Measurements from ENCODE around the gene NRIP1. TPM values are rescaled to one million over a fixed set of nuclear protein-coding genes. Genes with fewer than 3 reads are reported as not detected.

The NRIP1 gene
- total RNA-seq, 1 donor from 2014 or later: 11.6 TPM

GRCh38 chr21:15009837-15010363 is 54.9 kb downstream of the NRIP1 start:
- intact Hi-C loops (cut with micrococcal nuclease): no loop called here

- intact Hi-C loops (cut with micrococcal nuclease): no loop called here
These were observed 57.0 kb downstream of the NRIP1 start for GRCh38 chr21:15007716-15008296.

GRCh38 chr21:15006594-15007230 is 58.1 kb downstream of the NRIP1 start:
- intact Hi-C loops (cut with micrococcal nuclease): no loop called here

GRCh38 chr21:15005391-15005790 is 59.4 kb downstream of the NRIP1 start:
- intact Hi-C loops (cut with micrococcal nuclease): loop anchor here (2.0 kb wide), 1 partner anchor 57 kb away; no protein-coding TSS in a partner anchor

GRCh38 chr21:15004721-15005370 is 60.0 kb downstream of the NRIP1 start:
- intact Hi-C loops (cut with micrococcal nuclease): loop anchor here (2.0 kb wide), 1 partner anchor 58 kb away; no protein-coding TSS in a partner anchor

- intact Hi-C loops (cut with micrococcal nuclease): loop anchor here (2.0 kb wide), 1 partner anchor 59 kb away; no protein-coding TSS in a partner anchor
These were observed 61.2 kb downstream of the NRIP1 start for GRCh38 chr21:15003463-15004135.

- intact Hi-C loops (cut with micrococcal nuclease): no loop called here
These were observed 62.8 kb downstream of the NRIP1 start for GRCh38 chr21:15001857-15002606.

- intact Hi-C loops (cut with micrococcal nuclease): no loop called here
These were observed 63.7 kb downstream of the NRIP1 start for GRCh38 chr21:15001113-15001512.

GRCh38 chr21:15000081-15000480 is 64.7 kb downstream of the NRIP1 start:
- intact Hi-C loops (cut with micrococcal nuclease): no loop called here

- intact Hi-C loops (cut with micrococcal nuclease): no loop called here
These were observed 66.0 kb downstream of the NRIP1 start for GRCh38 chr21:14998784-14999183.

- intact Hi-C loops (cut with micrococcal nuclease): no loop called here
These were observed 66.5 kb downstream of the NRIP1 start for GRCh38 chr21:14998336-14998735.

GRCh38 chr21:14995695-14996490 is 68.9 kb downstream of the NRIP1 start:
- intact Hi-C loops (cut with micrococcal nuclease): no loop called here

GRCh38 chr21:14995226-14995625 is 69.6 kb downstream of the NRIP1 start:
- intact Hi-C loops (cut with micrococcal nuclease): no loop called here

GRCh38 chr21:14993115-14993514 is 71.7 kb downstream of the NRIP1 start:
- intact Hi-C loops (cut with micrococcal nuclease): no loop called here

GRCh38 chr21:14991957-14992356 is 72.8 kb downstream of the NRIP1 start:
- intact Hi-C loops (cut with micrococcal nuclease): no loop called here

GRCh38 chr21:14989359-14989758 is 75.4 kb downstream of the NRIP1 start:
- intact Hi-C loops (cut with micrococcal nuclease): no loop called here

GRCh38 chr21:14988760-14989159 is 76.0 kb downstream of the NRIP1 start:
- intact Hi-C loops (cut with micrococcal nuclease): no loop called here

- intact Hi-C loops (cut with micrococcal nuclease): no loop called here
These were observed 77.2 kb downstream of the NRIP1 start for GRCh38 chr21:14987370-14988170.

GRCh38 chr21:14985306-14985705 is 79.5 kb downstream of the NRIP1 start:
- intact Hi-C loops (cut with micrococcal nuclease): no loop called here

All from T-helper 1 cell treated with Interleukin-12 subunit alpha and Interleukin-12 subunit beta and Interleukin-4 antibody, amounts not matched to agents 30 ng/mL and 1 ng/mL, for 36 hours (primary cell).